ENCODE data around the gene RPTOR.

Gene RPTOR

GRCh38 chr17:81010935-81011334 is 466.3 kb downstream of the RPTOR start:
- H3K27me3 ChIP-seq (ENCODE audit: low read depth, low read length), result no peaks in the 10 kb centered on the region
- no peaks in the 10 kb centered on the region for H3K36me3 ChIP-seq (ENCODE audit: control insufficient read depth in 1 of 2, insufficient read depth in 2 of 2, low read length in 2 of 2)
- H3K4me1 ChIP-seq (ENCODE audit: control insufficient read depth in 1 of 2, insufficient read depth in 2 of 2, low read length in 2 of 2), result no peaks in the 10 kb centered on the region
- no peak overlapping the region for H3K27ac ChIP-seq (ENCODE audit: low read length)
- H3K9me3 ChIP-seq (ENCODE audit: control insufficient read depth in 1 of 2, low read length in 2 of 2), result peaks cover 0 to 6% of the 10 kb centered on the region in 2 donors
- H3K4me3 ChIP-seq (ENCODE audit: low read depth in 1 of 2, low read length in 2 of 2), result no peak overlapping the region

GRCh38 chr17:81011951-81012350 is 467.3 kb downstream of the RPTOR start:
- Histone ChIP-seq H3K9me3 (ENCODE audit: control insufficient read depth in 1 of 2, low read length in 2 of 2) (peaks cover 0 to 6% of the 10 kb centered on the region in 2 donors), H3K4me3 (ENCODE audit: low read depth in 1 of 2, low read length in 2 of 2) (no peak overlapping the region), H3K27ac (ENCODE audit: low read length) (no peak overlapping the region), H3K4me1 (ENCODE audit: control insufficient read depth in 1 of 2, insufficient read depth in 2 of 2, low read length in 2 of 2) (no peaks in the 10 kb centered on the region), H3K27me3 (ENCODE audit: low read depth, low read length) (no peaks in the 10 kb centered on the region), H3K36me3 (ENCODE audit: control insufficient read depth in 1 of 2, insufficient read depth in 2 of 2, low read length in 2 of 2) (no peaks in the 10 kb centered on the region)

GRCh38 chr17:81012574-81013447 is 468.2 kb downstream of the RPTOR start:
- Histone ChIP-seq H3K4me3 (ENCODE audit: low read depth in 1 of 2, low read length in 2 of 2) (no peak overlapping the region), H3K9me3 (ENCODE audit: control insufficient read depth in 1 of 2, low read length in 2 of 2) (peaks cover 0 to 6% of the 10 kb centered on the region in 2 donors), H3K4me1 (ENCODE audit: control insufficient read depth in 1 of 2, insufficient read depth in 2 of 2, low read length in 2 of 2) (peaks cover 2 to 4% of the 10 kb centered on the region in 2 donors), H3K27ac (ENCODE audit: low read length) (no peak overlapping the region), H3K27me3 (ENCODE audit: low read depth, low read length) (no peaks in the 10 kb centered on the region), H3K36me3 (ENCODE audit: control insufficient read depth in 1 of 2, insufficient read depth in 2 of 2, low read length in 2 of 2) (no peaks in the 10 kb centered on the region)

- Histone ChIP-seq H3K36me3 (ENCODE audit: control insufficient read depth in 1 of 2, insufficient read depth in 2 of 2, low read length in 2 of 2) (no peaks in the 10 kb centered on the region), H3K27ac (ENCODE audit: low read length) (no peak overlapping the region), H3K27me3 (ENCODE audit: low read depth, low read length) (no peaks in the 10 kb centered on the region), H3K4me3 (ENCODE audit: low read depth in 1 of 2, low read length in 2 of 2) (no peak overlapping the region), H3K4me1 (ENCODE audit: control insufficient read depth in 1 of 2, insufficient read depth in 2 of 2, low read length in 2 of 2) (peaks cover 4 to 6% of the 10 kb centered on the region in 2 donors), H3K9me3 (ENCODE audit: control insufficient read depth in 1 of 2, low read length in 2 of 2) (peaks cover 0 to 6% of the 10 kb centered on the region in 2 donors)
These were observed 469.0 kb downstream of the RPTOR start for GRCh38 chr17:81013642-81014041.

GRCh38 chr17:81015136-81015535 is 470.5 kb downstream of the RPTOR start:
- Histone ChIP-seq H3K4me1 (ENCODE audit: control insufficient read depth in 1 of 2, insufficient read depth in 2 of 2, low read length in 2 of 2) (peaks cover 4 to 6% of the 10 kb centered on the region in 2 donors), H3K36me3 (ENCODE audit: control insufficient read depth in 1 of 2, insufficient read depth in 2 of 2, low read length in 2 of 2) (no peaks in the 10 kb centered on the region), H3K27ac (ENCODE audit: low read length) (no peak overlapping the region), H3K27me3 (ENCODE audit: low read depth, low read length) (no peaks in the 10 kb centered on the region), H3K9me3 (ENCODE audit: control insufficient read depth in 1 of 2, low read length in 2 of 2) (peaks cover 0 to 6% of the 10 kb centered on the region in 2 donors), H3K4me3 (ENCODE audit: low read depth in 1 of 2, low read length in 2 of 2) (no peak overlapping the region)

All from muscle layer of duodenum (tissue), 2 donors.